KOPT-K1 (cell line): Measurements from ENCODE around the gene EFNA5.

Source experiments
- H3K27ac ChIP-seq: fragments of 200-600 bp; sonication (generic); 2 replicates; pipeline ENCODE4 v1.5.1; 2016; ENCODE audit warnings: antibody characterized with exemption, mild to moderate bottlenecking, low read depth, low read length; ENCODE audit not compliant: poor library complexity, severe bottlenecking
- H3K36me3 ChIP-seq: fragments of 200-600 bp; sonication (generic); 2 replicates; pipeline ENCODE4 v1.5.1; 2017; ENCODE audit warnings: antibody characterized with exemption, mild to moderate bottlenecking, low read length, moderate library complexity; ENCODE audit not compliant: insufficient read depth
- H3K9me3 ChIP-seq: fragments of 200-600 bp; sonication (generic); 2 replicates; pipeline ENCODE4 v1.5.1; 2017; ENCODE audit warnings: antibody characterized with exemption, low read length, mild to moderate bottlenecking; ENCODE audit not compliant: insufficient read depth, poor library complexity, severe bottlenecking

Gene EFNA5

DNA sequence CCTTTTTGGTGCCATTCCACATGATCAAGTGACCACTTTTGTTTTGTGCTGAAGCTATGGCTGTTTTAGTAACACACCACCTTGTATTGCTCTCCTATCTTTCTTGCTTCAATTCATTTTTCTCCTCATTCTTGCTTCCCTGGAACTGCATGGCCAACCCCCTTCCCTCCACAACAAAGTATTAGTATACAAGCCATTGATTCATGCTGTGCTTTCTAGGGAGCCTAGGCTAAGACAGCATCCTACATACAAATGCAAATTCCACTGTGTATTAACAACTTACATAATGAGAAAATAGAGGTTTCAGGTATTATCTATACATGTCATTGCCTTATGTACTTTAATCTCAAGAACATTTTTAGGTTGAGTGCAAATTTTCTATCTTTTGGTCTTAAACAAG, 141.1 kb downstream of the EFNA5 start:
- Histone ChIP-seq H3K9me3 (no peaks in the 10 kb centered on the region), H3K27ac (no peak overlapping the region), H3K36me3 (no peaks in the 10 kb centered on the region)

DNA sequence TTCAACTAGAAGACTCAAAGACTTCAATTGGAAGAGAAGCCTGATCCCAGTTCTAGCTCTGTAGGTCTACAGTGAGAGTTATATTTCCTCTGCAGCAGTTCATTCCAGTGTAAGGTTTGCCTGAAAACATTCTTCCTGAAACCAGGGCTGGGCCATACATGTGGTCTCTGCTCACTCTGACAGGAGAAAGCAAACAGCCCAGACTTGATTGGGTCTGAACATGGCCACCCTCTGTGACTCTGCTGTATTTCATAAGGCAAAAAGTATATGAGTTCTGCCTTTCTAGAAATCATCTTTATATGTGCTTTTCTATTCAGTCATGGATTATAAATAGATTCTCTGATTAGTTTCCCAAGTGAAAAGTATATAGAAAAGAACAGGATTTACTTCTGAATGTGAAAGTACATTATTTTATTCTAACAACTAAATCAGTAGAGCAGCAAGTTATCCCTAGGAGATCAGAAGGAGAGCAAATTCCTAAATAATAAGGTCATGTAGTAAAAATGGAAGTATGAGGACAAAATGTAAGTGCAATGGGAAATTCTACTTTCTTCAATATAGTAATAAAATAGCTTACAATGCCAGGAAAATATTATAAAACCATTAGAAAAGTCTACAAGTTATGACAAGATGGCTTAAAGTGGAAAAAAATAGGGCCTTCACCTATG, 144.3 kb downstream of the EFNA5 start:
- no peaks in the 10 kb centered on the region for H3K36me3 ChIP-seq
- H3K27ac ChIP-seq: no peak overlapping the region
- H3K9me3 ChIP-seq: no peaks in the 10 kb centered on the region

DNA sequence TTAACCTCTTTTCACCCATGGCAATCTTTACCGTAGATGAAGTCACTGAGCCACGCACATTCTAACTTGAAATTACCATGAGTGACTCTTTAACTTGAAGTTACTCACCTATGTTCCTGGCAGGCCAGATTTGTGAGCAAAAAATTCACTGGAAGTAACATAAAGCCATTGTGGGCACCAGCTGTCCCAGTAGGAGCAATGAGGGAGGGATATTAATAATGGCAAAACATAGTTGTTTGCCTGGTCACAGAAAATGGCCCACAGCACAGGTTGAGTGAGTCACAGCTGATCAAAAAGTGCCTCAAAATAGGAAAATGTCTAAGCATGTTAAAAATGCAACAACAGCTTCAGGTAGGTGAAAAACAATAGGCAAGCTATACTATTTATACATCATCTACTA, 146.6 kb downstream of the EFNA5 start:
- Histone ChIP-seq H3K36me3 (no peaks in the 10 kb centered on the region), H3K9me3 (no peaks in the 10 kb centered on the region), H3K27ac (no peak overlapping the region)

DNA sequence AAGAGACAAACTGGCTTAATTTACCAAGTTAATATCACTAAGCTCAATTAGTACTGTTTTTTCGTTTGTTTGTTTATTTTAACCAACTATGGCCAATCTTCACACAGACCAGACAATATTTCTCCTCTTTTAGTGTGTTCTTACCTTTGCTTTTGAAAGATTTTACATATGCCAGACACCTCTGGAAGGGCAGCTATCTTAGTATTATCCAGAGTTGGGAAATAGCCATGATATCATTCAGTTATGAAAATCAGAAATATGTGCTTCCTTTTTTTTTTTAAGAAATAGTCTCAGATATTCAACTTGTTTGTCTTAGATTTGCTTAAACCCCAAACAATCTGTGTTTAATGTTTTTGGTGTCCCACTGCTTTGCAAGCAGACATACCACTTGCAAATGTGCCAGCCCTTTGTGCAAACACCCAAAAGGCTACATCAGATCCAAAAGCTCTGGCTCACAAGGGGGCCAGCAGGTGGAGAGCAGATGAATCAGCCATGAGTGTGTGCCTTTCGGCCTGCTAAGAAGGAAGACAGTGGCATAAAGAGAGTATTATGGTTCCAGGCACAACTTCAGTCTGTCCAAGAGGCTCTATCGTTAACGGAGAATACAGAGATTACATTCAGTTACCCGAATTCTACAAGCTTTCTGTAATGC, 147.6 kb downstream of the EFNA5 start:
- Histone ChIP-seq H3K9me3 (no peaks in the 10 kb centered on the region), H3K27ac (no peak overlapping the region), H3K36me3 (no peaks in the 10 kb centered on the region)

DNA sequence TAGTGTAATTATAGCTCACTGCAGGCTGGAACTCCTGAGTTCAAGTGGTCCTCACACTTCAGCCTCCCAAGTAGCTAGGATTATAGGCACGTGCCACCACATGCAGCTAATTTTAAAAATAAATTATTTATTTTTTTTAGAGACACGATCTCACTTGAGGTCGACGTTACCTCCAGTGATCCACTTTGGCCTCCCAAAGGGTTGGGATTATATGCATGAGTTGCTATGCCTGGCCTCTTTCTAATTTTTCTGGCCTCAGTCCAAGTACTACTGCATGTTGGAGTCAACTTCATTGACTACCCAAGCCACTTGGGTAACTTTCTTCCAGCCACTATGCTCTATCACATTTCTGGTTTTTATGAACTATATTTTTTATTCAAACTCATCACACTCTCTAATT, 148.3 kb downstream of the EFNA5 start:
- Histone ChIP-seq H3K9me3 (no peaks in the 10 kb centered on the region), H3K27ac (no peak overlapping the region), H3K36me3 (no peaks in the 10 kb centered on the region)

DNA sequence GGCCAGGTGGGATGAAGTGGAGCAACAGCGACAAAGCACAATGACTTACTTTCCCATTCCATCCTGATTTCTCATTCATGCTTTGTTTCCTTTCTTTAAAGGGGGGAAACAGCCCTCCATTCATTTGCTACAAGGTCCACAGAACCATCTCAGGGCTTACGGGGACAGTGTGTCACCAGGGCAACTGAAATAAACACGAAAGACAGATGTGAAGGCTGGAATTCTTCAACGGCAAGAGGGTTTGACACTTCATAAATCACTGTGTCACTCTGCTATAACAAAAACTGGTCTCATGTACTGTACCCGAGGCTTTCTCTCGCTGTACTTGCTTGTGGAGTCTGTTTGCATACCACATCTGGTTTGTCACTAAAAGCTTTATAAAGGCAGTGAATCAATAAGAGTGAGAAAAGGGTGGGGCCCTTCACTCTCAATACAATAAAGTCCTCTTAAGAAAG, 150.8 kb downstream of the EFNA5 start:
- Histone ChIP-seq H3K27ac (no peak overlapping the region), H3K9me3 (no peaks in the 10 kb centered on the region)

DNA sequence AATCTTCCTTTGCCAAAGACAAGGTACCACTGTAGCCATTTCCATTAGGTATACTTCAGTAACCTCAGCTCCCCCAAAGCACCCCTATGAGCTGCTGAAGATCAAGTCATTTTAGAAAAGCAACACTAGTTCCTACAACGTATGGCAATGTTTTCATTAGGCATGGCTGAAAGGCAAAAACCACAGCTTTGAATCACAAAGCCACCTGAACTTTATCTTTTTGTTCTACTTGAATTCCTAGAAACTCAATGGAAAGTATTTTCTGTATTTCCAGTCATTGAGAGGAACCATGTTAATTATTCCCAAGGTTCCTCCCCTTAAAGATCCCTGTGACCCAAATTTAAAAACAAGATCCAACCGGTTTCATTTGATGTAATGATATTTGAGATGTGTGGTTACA, 152.1 kb downstream of the EFNA5 start:
- Histone ChIP-seq H3K9me3 (no peaks in the 10 kb centered on the region), H3K27ac (no peak overlapping the region)

More for the DNA sequence above, 150.8 kb downstream of the EFNA5 start:
- H3K36me3 ChIP-seq: no peaks in the 10 kb centered on the region

DNA sequence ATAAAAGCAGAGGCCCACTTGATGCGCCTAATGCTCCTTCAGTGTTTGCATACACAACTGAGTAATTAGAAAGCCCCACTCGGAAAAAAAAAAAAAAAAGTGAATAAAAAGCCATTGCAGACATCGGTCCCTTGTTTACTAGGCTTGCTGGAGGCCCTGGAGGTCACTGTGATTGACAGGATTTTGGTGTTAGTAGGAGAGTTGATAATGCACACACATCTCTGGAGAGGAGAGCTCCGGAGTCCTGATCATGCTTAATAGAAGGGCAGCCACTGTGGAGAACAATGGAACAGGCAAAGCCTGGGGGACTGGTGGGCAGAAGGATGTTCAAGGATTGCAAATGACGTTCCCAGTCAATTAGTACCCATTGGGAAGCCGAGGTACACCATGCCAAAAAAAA, 152.5 kb downstream of the EFNA5 start:
- Histone ChIP-seq H3K27ac (no peak overlapping the region), H3K9me3 (no peaks in the 10 kb centered on the region), H3K36me3 (no peaks in the 10 kb centered on the region)

More for the DNA sequence above, 152.1 kb downstream of the EFNA5 start:
- H3K36me3 ChIP-seq: no peaks in the 10 kb centered on the region

DNA sequence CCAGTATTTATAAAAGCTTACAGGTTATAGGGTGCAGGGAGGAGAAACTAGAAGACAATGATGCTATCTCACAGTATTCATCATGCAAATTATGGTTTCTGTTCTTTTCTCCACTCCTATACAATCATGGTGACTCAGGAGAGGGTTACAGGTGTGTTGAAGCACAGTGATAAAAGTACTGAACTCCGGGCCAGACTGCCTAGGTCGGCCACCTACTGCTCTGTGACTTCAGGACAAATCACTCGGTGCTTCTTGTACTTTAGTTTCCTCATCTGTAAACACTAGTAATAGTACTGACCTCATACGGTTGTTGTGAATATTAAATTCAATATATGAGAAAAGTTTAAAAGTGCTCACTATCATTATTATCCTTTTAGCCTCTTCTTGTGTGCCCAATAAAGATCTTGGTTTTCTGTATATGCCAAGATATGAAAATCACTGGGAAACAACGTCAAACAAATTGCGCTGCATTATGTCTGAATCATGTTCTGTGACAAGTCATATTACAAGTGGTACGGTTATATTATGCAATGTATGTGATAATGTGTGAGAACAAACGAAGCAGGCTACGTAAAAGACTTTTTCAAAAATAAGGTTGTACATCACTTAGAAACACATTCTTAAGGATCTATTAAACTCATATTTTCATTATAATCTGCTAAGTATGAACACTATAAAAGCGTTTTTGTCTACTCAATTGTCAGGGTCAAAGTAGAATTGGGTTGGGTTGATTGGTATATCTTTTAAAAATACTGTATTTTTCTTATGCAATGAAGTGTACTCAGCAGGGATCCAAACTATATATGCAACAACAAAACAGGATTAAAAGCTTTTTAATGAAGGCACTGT, 153.3 kb downstream of the EFNA5 start:
- H3K9me3 ChIP-seq: no peaks in the 10 kb centered on the region
- no peak overlapping the region for H3K27ac ChIP-seq
- no peaks in the 10 kb centered on the region for H3K36me3 ChIP-seq

DNA sequence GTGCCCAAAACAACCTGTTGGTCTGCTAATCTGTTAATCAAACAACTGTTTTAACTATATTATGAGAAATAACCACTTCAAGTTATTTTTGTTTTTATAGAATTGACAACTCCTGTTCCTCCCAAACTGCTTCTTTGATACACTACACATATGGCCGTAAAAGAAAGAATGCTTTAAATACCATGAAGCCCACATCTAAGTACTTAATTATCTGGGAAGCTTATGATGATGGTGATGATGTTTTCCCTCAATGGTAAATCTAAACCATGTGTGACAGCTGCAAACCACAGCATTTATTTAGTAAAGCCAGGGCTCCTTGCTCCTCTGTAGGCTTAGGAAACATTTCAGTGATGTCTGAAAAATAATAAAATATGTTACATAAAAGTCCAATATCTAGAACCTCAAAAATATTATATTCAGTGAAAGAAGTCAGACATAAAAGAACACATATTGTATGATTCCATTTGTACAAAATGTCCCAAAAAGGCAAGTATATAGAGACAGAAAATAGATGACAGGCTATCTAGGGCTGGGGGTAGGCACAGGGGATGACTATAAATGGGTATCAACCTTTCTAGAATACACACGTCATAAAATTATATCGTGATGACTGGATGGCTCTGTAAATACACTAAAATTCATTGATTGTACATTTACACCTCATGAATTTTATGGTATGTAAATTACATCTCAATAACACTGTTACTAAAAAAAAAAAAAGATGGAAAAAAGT, 154.1 kb downstream of the EFNA5 start:
- Histone ChIP-seq H3K9me3 (no peaks in the 10 kb centered on the region), H3K36me3 (no peaks in the 10 kb centered on the region), H3K27ac (no peak overlapping the region)

DNA sequence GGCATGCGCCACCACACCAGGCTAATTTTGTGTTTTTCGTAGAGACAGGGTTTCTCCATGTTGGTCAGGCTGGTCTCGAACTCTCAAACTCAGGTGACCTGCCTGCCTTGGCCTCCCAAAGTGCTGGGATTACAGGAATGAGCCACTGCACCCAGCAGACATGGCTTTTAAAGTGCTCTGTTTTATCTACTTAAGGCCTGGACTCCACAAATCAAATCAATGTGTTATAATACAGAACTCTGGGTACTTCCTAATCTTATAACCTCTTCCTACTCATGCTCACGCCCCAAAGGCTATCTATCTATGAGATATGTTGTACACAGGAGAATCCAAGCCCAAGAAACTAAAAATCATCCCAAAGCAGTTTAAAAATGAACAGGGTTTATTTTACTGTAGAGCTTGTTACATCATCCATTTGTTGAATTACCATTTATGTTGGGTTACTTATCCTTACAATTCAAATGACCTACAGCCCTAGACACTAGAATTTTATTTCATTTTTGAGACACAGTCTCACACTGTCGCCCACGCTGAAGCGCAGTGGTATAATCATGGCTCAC, 155.1 kb downstream of the EFNA5 start:
- Histone ChIP-seq H3K27ac (no peak overlapping the region), H3K36me3 (no peaks in the 10 kb centered on the region), H3K9me3 (no peaks in the 10 kb centered on the region)

DNA sequence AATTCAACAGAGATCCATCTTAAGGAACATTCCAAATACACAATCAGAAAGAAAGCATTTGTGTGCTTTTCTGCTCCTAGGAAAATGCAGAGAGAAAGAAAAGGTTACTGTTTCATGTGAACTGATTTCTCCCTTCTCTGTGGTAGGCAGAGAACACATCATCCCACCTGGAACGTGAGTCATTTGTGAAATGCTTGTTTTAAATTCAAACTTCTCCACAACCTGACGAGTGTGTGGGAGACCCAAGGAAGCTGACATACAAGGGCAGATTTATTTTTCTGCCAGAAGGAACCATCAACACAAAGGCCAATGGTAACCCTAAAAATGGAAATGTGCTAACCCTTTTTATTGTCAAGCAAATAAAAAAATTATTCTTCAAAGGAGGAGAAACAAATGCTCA, 156.4 kb downstream of the EFNA5 start:
- no peak overlapping the region for H3K27ac ChIP-seq

DNA sequence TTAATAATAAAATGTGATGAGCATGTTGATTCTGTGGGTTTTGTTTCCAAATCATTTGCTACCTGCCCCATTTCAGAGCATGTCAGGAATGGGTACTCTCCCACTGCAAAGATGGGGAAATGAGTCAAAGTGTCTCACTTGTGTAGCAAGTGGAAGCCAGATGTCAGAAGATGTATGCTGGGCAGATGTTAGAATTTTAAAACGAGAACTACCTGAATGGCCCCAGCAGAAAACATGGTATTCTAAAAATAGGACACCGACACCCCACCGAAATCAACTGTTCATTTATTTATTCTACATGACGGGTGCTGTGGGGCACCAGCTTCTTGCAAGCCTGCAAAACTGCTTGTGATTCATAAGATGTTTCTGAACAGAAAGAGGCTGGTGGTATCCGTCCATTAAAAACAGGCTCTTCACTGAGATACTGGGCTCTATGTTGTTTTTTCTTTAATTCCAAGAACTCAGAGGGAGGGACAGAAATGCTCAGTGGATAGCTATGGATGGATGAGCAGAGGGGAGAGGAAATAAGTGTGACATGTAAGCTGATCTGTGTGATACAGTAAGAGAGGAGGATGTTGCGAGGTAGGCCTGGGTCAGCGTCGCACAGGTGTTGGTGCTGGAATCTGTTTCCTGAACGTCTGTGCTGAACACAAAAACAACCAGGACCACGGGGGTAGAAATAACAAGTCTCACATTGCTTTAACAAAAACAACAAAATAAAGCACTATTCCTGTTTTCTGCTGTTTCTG, 157.2 kb downstream of the EFNA5 start:
- Histone ChIP-seq H3K9me3 (no peaks in the 10 kb centered on the region), H3K27ac (no peak overlapping the region), H3K36me3 (no peaks in the 10 kb centered on the region)

More for the DNA sequence above, 156.4 kb downstream of the EFNA5 start:
- H3K36me3 ChIP-seq: no peaks in the 10 kb centered on the region
- no peaks in the 10 kb centered on the region for H3K9me3 ChIP-seq

DNA sequence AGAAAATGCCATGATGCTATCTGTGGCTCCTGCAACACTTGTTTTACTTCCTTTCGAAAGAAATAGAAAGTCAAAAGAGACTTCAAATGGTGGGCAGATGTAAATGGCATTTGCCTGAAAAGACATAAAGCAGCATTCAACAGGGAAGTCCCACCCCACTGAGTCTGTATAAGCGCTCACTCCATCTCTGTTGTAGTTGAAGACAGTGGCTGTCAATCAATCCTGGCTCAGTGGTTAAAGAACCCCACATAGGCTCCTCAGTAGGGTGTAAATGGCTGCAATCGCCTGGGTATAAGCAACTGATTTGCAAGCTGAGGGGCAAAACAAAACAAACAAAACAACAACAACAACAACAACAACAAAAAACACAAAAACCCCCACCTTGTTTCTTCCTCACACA, 158.7 kb downstream of the EFNA5 start:
- no peaks in the 10 kb centered on the region for H3K36me3 ChIP-seq
- no peaks in the 10 kb centered on the region for H3K9me3 ChIP-seq
- H3K27ac ChIP-seq: no peak overlapping the region
